ENCODE measurements around the gene TNFRSF1A.

TNFRSF1A gene

GRCh38 chr12:6374028-6374785, 32.3 kb upstream of the TNFRSF1A start:
- no peak for DNase-seq

GRCh38 chr12:6373022-6373787, 31.3 kb upstream of the TNFRSF1A start:
- no peak for DNase-seq

GRCh38 chr12:6372403-6373003, 30.6 kb upstream of the TNFRSF1A start:
- peak; percentile 73 for DNase-seq

- peak; percentile 97 for DNase-seq
Observed at GRCh38 chr12:6370994-6371754, 29.3 kb upstream of the TNFRSF1A start.

- no peak for DNase-seq
Observed at GRCh38 chr12:6370576-6370935, 28.7 kb upstream of the TNFRSF1A start.

GRCh38 chr12:6369916-6370575, 28.2 kb upstream of the TNFRSF1A start:
- DNase-seq, result no peak

- no peak for DNase-seq
Observed at GRCh38 chr12:6368906-6369525, 27.1 kb upstream of the TNFRSF1A start.

- DNase-seq, result no peak
Observed at GRCh38 chr12:6367969-6368892, 26.4 kb upstream of the TNFRSF1A start.

GRCh38 chr12:6367065-6367968, 25.4 kb upstream of the TNFRSF1A start:
- DNase-seq, result peak; percentile 41

- DNase-seq, result no peak
Observed at GRCh38 chr12:6364044-6364374, 22.1 kb upstream of the TNFRSF1A start.

- peak; percentile 87 for DNase-seq
Observed at GRCh38 chr12:6363330-6364043, 21.6 kb upstream of the TNFRSF1A start.

- DNase-seq, result no peak
Observed at GRCh38 chr12:6363010-6363329, 21.1 kb upstream of the TNFRSF1A start.

- no peak for DNase-seq
Observed at GRCh38 chr12:6362403-6362802, 20.5 kb upstream of the TNFRSF1A start.

- DNase-seq, result no peak
Observed at GRCh38 chr12:6361834-6362233, 20.0 kb upstream of the TNFRSF1A start.

GRCh38 chr12:6360578-6361490, 19.0 kb upstream of the TNFRSF1A start:
- DNase-seq, result no peak

- no peak for DNase-seq
Observed at GRCh38 chr12:6360080-6360571, 18.2 kb upstream of the TNFRSF1A start.

GRCh38 chr12:6358881-6359280, 17.0 kb upstream of the TNFRSF1A start:
- DNase-seq, result no peak

GRCh38 chr12:6356374-6356820, 14.5 kb upstream of the TNFRSF1A start:
- no peak for DNase-seq
